ENCODE data around the gene AGBL1. TPM values are rescaled to one million over a fixed set of nuclear protein-coding genes. Genes with fewer than 3 reads are reported as not detected.

Gene AGBL1
- total RNA-seq, 1 experiment from 2014 or later = not detected

DNA sequence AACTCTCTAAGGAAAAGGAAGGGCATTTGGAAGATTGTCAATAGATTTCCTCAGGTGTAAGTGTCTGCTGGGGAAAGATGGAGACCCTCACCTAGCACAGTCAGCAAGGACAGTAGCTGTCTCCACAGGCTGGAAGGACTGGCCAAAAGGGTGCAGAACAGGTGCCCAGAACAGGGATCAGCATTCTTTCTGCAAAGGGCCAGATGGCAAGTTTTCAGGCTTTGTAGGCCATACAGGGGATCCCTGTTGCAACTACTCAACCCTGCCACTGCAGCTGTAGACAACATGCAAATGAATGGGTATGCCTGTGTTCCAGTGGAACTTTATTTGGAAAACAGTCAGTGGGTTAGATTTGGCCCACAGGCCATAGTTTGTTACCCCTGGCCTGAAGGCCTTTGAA is 8.1 kb downstream of the AGBL1 start:
- Mint-ChIP-seq H3K27ac (no peak overlapping the region; a peak in 1 of 7 replicates), H3K9me3 (no peaks in the 10 kb centered on the region), H3K4me3 (no peak overlapping the region), H3K27me3 (ENCODE audit: low read depth) (peaks cover 4% of the 10 kb centered on the region; the same call in 1 of the 2 replicates), H3K36me3 (ENCODE audit: insufficient read depth in 1 of 3, low read depth in 3 of 3) (no peaks in the 10 kb centered on the region), H3K4me1 (peaks cover 41 to 54% of the 10 kb centered on the region in 2 experiments)
- H2BK120ac ChIP-seq (ENCODE audit: low read depth, low read length, poor library complexity, severe bottlenecking) = no peak overlapping the region
- no peaks in the 10 kb centered on the region for H3K23me2 ChIP-seq (ENCODE audit: insufficient read length, low read depth, low read length, poor library complexity, severe bottlenecking)
- no peaks in the 10 kb centered on the region for H3K79me1 ChIP-seq (ENCODE audit: insufficient read depth, low read depth, low read length, poor library complexity, severe bottlenecking)
- DNase-seq = no peak
- peaks cover 3% of the 10 kb centered on the region for H3K4me1 ChIP-seq (ENCODE audit: insufficient read depth, low read length)
- H2BK12ac ChIP-seq (ENCODE audit: insufficient read length, low read depth, low read length) = no peak overlapping the region
- H2BK20ac ChIP-seq (ENCODE audit: low read depth, low read length, poor library complexity, severe bottlenecking) = no peak overlapping the region
- no peaks in the 10 kb centered on the region for H3K27me3 ChIP-seq (ENCODE audit: insufficient read depth, low read length)
- TF ChIP-seq, protein P1, sequence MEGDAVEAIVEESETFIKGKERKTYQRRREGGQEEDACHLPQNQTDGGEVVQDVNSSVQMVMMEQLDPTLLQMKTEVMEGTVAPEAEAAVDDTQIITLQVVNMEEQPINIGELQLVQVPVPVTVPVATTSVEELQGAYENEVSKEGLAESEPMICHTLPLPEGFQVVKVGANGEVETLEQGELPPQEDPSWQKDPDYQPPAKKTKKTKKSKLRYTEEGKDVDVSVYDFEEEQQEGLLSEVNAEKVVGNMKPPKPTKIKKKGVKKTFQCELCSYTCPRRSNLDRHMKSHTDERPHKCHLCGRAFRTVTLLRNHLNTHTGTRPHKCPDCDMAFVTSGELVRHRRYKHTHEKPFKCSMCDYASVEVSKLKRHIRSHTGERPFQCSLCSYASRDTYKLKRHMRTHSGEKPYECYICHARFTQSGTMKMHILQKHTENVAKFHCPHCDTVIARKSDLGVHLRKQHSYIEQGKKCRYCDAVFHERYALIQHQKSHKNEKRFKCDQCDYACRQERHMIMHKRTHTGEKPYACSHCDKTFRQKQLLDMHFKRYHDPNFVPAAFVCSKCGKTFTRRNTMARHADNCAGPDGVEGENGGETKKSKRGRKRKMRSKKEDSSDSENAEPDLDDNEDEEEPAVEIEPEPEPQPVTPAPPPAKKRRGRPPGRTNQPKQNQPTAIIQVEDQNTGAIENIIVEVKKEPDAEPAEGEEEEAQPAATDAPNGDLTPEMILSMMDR (conservative IDR thresholded peaks at IDR 0.05) = no peak
- H3K9me3 ChIP-seq (ENCODE audit: control insufficient read depth, low read depth, low read length) = no peaks in the 10 kb centered on the region
- no peak overlapping the region for H3K4me2 ChIP-seq (ENCODE audit: insufficient read depth, insufficient read length, low read length)
- no peak overlapping the region for H3K56ac ChIP-seq (ENCODE audit: insufficient read length, low read depth, low read length)
- H3K79me2 ChIP-seq (ENCODE audit: insufficient read depth, low read length) = no peaks in the 10 kb centered on the region
- H3K4ac ChIP-seq (ENCODE audit: low read depth, low read length) = no peak overlapping the region
- no peak overlapping the region for H2BK15ac ChIP-seq (ENCODE audit: low read depth, low read length)
- no peak overlapping the region for H3T11ph ChIP-seq (ENCODE audit: low read length)
- no peak overlapping the region for H3K18ac ChIP-seq (ENCODE audit: insufficient read length, low read depth, low read length)
- H3K23ac ChIP-seq (ENCODE audit: insufficient read length, low read depth, low read length) = no peak overlapping the region
- H3K27ac ChIP-seq (ENCODE audit: insufficient read length, low read depth, low read length) = no peak overlapping the region
- H3K14ac ChIP-seq (ENCODE audit: insufficient read depth, low read length) = no peak overlapping the region
- no peak overlapping the region for H3K9ac ChIP-seq (ENCODE audit: extremely low read depth, insufficient read length, low read length)
- H2AFZ ChIP-seq (ENCODE audit: low read length) = no peak overlapping the region
- no peak overlapping the region for H2AK5ac ChIP-seq (ENCODE audit: insufficient read length, low read length)
- no peak overlapping the region for H4K5ac ChIP-seq (ENCODE audit: insufficient read length, low read depth, low read length)
- no peak overlapping the region for H4K8ac ChIP-seq (replicated peaks; ENCODE audit: insufficient read length, low read depth, low read length)
- H4K91ac ChIP-seq (ENCODE audit: insufficient read length, low read depth, low read length) = no peak overlapping the region
- no peaks in the 10 kb centered on the region for H4K20me1 ChIP-seq (ENCODE audit: control insufficient read depth, insufficient read depth, insufficient read length)
- no peak overlapping the region for H2BK5ac ChIP-seq (ENCODE audit: insufficient read length, low read length)

Measured in H9 (cell line).